Breast epithelium (tissue), 3 donors: ENCODE results near the gene BEST1.

Source experiments
- POLR2A ChIP-seq: fragments of 450-650 bp; IDR thresholded peaks from one replicate; pipeline ENCODE4 v1.6.1; 2016; ENCODE audit warnings: antibody characterized with exemption, mild to moderate bottlenecking, moderate library complexity
- POLR2AphosphoS5 ChIP-seq, 3 donors: sonication (generic); formaldehyde crosslinking; IDR thresholded peaks; one replicate each; pipeline ENCODE4 v1.6.1; 2017; ENCODE audit warnings: antibody characterized with exemption in 3 of 3
- TF ChIP-seq, protein P1 (sequence below), 3 donors: fragments of 450-650 bp; IDR thresholded peaks; one replicate each; pipeline ENCODE4 v1.5.1; 2016 to 2017; ENCODE audit warnings: antibody characterized with exemption in 3 of 3, mild to moderate bottlenecking in 3 of 3, moderate library complexity in 3 of 3

DNA sequence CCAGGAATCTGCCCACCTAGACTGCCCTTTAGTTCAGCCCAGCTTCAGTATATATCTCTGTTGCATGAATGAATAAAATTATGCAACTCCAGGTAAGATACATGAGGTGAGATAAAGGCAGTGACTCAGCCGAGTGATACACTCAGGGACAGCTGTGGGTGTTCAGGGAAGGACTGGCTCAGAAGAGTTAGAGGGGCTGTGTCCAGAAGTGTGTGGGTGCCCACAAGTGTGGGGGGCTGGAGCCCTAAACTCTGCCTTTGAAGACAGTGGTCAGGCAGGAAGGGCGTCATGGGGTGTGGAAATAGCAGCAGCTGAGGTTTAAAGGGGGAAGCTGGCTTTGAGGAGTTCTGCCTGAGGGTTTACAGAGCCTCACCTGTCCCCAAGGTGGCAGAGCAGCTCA is 9.0 kb downstream of the BEST1 start:
- TF ChIP-seq, protein P1, sequence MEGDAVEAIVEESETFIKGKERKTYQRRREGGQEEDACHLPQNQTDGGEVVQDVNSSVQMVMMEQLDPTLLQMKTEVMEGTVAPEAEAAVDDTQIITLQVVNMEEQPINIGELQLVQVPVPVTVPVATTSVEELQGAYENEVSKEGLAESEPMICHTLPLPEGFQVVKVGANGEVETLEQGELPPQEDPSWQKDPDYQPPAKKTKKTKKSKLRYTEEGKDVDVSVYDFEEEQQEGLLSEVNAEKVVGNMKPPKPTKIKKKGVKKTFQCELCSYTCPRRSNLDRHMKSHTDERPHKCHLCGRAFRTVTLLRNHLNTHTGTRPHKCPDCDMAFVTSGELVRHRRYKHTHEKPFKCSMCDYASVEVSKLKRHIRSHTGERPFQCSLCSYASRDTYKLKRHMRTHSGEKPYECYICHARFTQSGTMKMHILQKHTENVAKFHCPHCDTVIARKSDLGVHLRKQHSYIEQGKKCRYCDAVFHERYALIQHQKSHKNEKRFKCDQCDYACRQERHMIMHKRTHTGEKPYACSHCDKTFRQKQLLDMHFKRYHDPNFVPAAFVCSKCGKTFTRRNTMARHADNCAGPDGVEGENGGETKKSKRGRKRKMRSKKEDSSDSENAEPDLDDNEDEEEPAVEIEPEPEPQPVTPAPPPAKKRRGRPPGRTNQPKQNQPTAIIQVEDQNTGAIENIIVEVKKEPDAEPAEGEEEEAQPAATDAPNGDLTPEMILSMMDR (IDR thresholded peaks at IDR 0.05) = no peak
- TF ChIP-seq POLR2A = no peak
- no peak for TF ChIP-seq POLR2AphosphoS5 (IDR thresholded peaks at IDR 0.05)
